ENCODE measurements around the gene COPS9. TPM values are rescaled to one million over a fixed set of nuclear protein-coding genes. Genes with fewer than 3 reads are reported as not detected.

COPS9 gene
- total RNA-seq, 1 donor, result 70.2 TPM

Other genes with a start within 250 kb of the COPS9 start
- 83.2 and 83.4 TPM in 2 replicates for gene NDUFA10, start 111.0 kb downstream of the COPS9 start, total RNA-seq
- gene OR6B2, start 105.9 kb downstream of the COPS9 start, total RNA-seq, result not detected in 2 replicates
- not detected in 2 replicates for gene OR6B3, start 82.8 kb downstream of the COPS9 start, total RNA-seq
- not detected in 2 replicates for gene OTOS, start 4.4 kb upstream of the COPS9 start, total RNA-seq

Measured in osteoblast (primary cell).